Esophagus squamous epithelium (tissue), 5 donors: ENCODE results near the gene ZNF185. TPM values are rescaled to one million over a fixed set of nuclear protein-coding genes. Genes with fewer than 3 reads are reported as not detected.

Source experiments
- DNase-seq: peaks from one replicate; lab custom pipeline; 2025; lab: John Stamatoyannopoulos, UW
- H3K27ac ChIP-seq, 4 donors: fragments of 200-600 bp; sonication (generic); one replicate each; pipeline ENCODE4 v1.5.1; 2016 to 2019; ENCODE audit warnings: mild to moderate bottlenecking in 1 of 4
- H3K27me3 ChIP-seq, 4 donors: fragments of 200-600 bp; sonication (generic); 1 replicate in 3 of 4; 2 replicates in 1 of 4; pipeline versions ENCODE4 v1.5.1 to v1.6.0; 2017 to 2021; ENCODE audit warnings: antibody characterized with exemption in 1 of 4
- H3K36me3 ChIP-seq, 3 donors: fragments of 200-600 bp; sonication (generic); one replicate each; pipeline ENCODE4 v1.5.1; 2016 to 2019
- H3K4me1 ChIP-seq, 3 donors: fragments of 200-600 bp; sonication (generic); one replicate each; pipeline ENCODE4 v1.5.1; 2017 to 2019
- H3K4me3 ChIP-seq, 4 donors: fragments of 200-600 bp; sonication (generic); 1 replicate in 3 of 4; 2 replicates in 1 of 4; pipeline ENCODE4 v1.5.1; 2016 to 2019; ENCODE audit warnings: mild to moderate bottlenecking in 2 of 4, moderate library complexity in 1 of 4
- H3K9me3 ChIP-seq, 3 donors: fragments of 200-600 bp; sonication (generic); one replicate each; pipeline ENCODE4 v1.5.1; 2016 to 2019
- CTCF ChIP-seq, 6 experiments: fragments of 450-650 bp in 4 of 6; fragments of 200-600 bp in 2 of 6; sonication (generic) in 2 of 6; IDR thresholded peaks; one replicate each; pipeline ENCODE4 v1.5.1; 2016 to 2019; ENCODE audit warnings: antibody characterized with exemption in 6 of 6, mild to moderate bottlenecking in 4 of 6, moderate library complexity in 4 of 6
- POLR2A ChIP-seq, 4 donors: fragments of 450-650 bp; IDR thresholded peaks; one replicate each; pipeline ENCODE4 v1.6.1; 2017; ENCODE audit warnings: antibody characterized with exemption in 4 of 4, mild to moderate bottlenecking in 4 of 4, moderate library complexity in 3 of 4
- WGBS, 2 donors: methylation state at CpG; one replicate each; pipeline ENCODE4 v1.1.5; 2018; 5-methylcytosine and 5-hydroxymethylcytosine counted together
- intact Hi-C: fragments of 100-400 bp; cut with DNase I; formaldehyde crosslinking; loops from one replicate; pipeline ENCODE4 v1.15.0; 2022
- total RNA-seq, 4 donors: library from RNA; depleted of rRNA; stranded (reverse); fragments of >200 nt; gene quantifications; one replicate each; pipeline ENCODE4 v1.1.0, GENCODE V29; 2016
- donor health status: DM: yes; HTN: yes; CAD: no.

The ZNF185 gene
- total RNA-seq = 100 to 1,000 TPM; 205 to 470 (median 259) TPM

DNA sequence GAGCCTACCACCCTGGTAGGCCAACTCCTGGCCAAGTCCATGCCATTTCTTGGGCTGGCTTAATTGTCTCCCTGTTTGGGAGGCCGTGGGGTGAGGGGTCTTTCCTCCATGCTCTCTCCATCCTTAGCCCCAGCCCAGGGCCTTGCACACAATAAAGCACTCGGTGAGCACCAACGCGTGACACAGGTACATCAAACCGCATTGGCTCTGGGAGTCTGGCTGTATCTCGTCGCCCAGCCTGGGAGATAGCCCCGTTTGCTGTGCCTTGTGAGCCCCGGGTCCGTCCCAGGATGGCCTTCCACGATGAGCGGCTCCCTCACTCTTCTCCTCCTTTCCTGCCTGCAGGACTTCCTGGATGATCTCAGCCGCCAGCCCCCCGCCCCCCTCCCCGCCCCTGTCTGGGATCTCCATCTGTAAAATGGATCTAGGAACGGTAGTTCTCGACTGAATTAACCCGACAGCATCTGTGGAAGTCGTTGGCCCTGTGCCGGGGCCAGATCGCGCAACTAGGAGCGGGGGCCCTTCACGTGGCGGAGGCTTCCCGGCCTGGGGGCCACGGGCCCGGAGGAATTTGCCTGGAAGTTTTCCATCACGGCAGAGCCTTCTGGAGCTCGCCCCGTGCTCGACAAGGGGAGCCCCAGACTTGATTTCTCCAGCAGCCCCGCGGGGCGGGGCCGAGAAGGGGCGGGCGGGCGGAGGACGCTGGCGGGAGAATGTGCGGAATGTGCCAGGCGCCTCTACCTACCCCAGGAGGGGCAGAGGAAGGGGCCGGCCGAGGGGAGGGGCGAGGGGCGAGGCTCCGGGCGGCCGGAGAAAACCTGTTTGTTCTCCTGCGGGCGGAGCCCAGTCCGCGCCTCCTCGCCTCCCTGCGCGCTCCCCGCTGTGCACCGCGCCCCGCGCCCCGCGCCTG is at the start of gene ZNF185:
ZNF185 (plus strand) TSS at position 846 of the 910 bp plus-strand sequence. CDS start 16,423 bp downstream, outside the sequence.
- Histone ChIP-seq H3K4me3 (peak within 1 kb of the TSS; percentile 43 to 61 (median 50)), H3K27me3 (peaks cover 0 to 5% (median 0%) of the 10 kb centered on the region in 4 donors), H3K36me3 (no peaks in the 10 kb centered on the region), H3K4me1 (peaks cover 17 to 82% (median 22%) of the 10 kb centered on the region in 3 donors), H3K9me3 (no peaks in the 10 kb centered on the region), H3K27ac (peak within 1 kb of the TSS; percentile 70 to 90 (median 83))
- 62% methylated on average over 12 of the region's 64 CpGs; no CpG with 5 or more reads in 1 of the 2 donors for WGBS, 2 donors
- DNase-seq = no peak
- intact Hi-C loops = no loop called here
- TF ChIP-seq POLR2A (IDR thresholded peaks at IDR 0.05) (no peak), CTCF (IDR thresholded peaks at IDR 0.05) (no peak)

GRCh38 chrX:152850465-152850864 is 47.4 kb upstream of the ZNF185 start:
- Histone ChIP-seq H3K27me3 (no peaks in the 10 kb centered on the region), H3K27ac (no peak overlapping the region), H3K36me3 (peaks cover 0 to 73% (median 0%) of the 10 kb centered on the region in 3 donors), H3K9me3 (no peaks in the 10 kb centered on the region), H3K4me3 (no peak overlapping the region), H3K4me1 (peaks cover 0 to 14% (median 0%) of the 10 kb centered on the region in 3 donors)
- no peak for DNase-seq
- WGBS, 2 donors = 70 to 86% methylated on average over 2 of the region's 2 CpGs
- intact Hi-C loops = no loop called here
- TF ChIP-seq POLR2A (IDR thresholded peaks at IDR 0.05) = no peak
- no peak for TF ChIP-seq CTCF (IDR thresholded peaks at IDR 0.05)

GRCh38 chrX:152853986-152854385 is 43.9 kb upstream of the ZNF185 start:
- Histone ChIP-seq H3K4me1 (no peaks in the 10 kb centered on the region), H3K27me3 (no peaks in the 10 kb centered on the region), H3K4me3 (no peak overlapping the region), H3K9me3 (no peaks in the 10 kb centered on the region), H3K36me3 (peaks cover 0 to 78% (median 0%) of the 10 kb centered on the region in 3 donors), H3K27ac (no peak overlapping the region)
- intact Hi-C loops = no loop called here
- no peak for TF ChIP-seq CTCF (IDR thresholded peaks at IDR 0.05)
- TF ChIP-seq POLR2A (IDR thresholded peaks at IDR 0.05) = no peak
- 89 to 96% methylated on average over 4 to 7 of the region's 7 CpGs for WGBS, 2 donors
- no peak for DNase-seq

GRCh38 chrX:152861116-152861515 is 36.8 kb upstream of the ZNF185 start:
- no peak for TF ChIP-seq CTCF (IDR thresholded peaks at IDR 0.05)
- no peak for TF ChIP-seq POLR2A (IDR thresholded peaks at IDR 0.05)
- H3K27me3 ChIP-seq = no peaks in the 10 kb centered on the region
- no peak overlapping the region for H3K4me3 ChIP-seq
- no peak for DNase-seq
- H3K9me3 ChIP-seq = no peaks in the 10 kb centered on the region
- 45 to 57% methylated on average over 3 of the region's 3 CpGs for WGBS, 2 donors
- intact Hi-C loops = no loop called here
- peaks cover 0 to 60% (median 5%) of the 10 kb centered on the region in 3 donors for H3K4me1 ChIP-seq
- H3K36me3 ChIP-seq = peaks cover 0 to 60% (median 0%) of the 10 kb centered on the region in 3 donors
- H3K27ac ChIP-seq = no peak overlapping the region

GRCh38 chrX:152861826-152862225 is 36.0 kb upstream of the ZNF185 start:
- Histone ChIP-seq H3K27me3 (no peaks in the 10 kb centered on the region), H3K4me1 (peaks cover 0 to 65% (median 5%) of the 10 kb centered on the region in 3 donors), H3K27ac (no peak overlapping the region), H3K9me3 (no peaks in the 10 kb centered on the region), H3K4me3 (no peak overlapping the region), H3K36me3 (peaks cover 0 to 62% (median 0%) of the 10 kb centered on the region in 3 donors)
- no peak for DNase-seq
- TF ChIP-seq POLR2A (IDR thresholded peaks at IDR 0.05) (no peak), CTCF (IDR thresholded peaks at IDR 0.05) (no peak)
- 69 to 76% methylated on average over 6 of the region's 6 CpGs for WGBS, 2 donors
- intact Hi-C loops = no loop called here
